D721Med (cell line): ENCODE results near the gene ASXL1.

Experiments used
- DNase-seq: peaks from one replicate; pipeline ENCODE4 v3.0.0; 2011; ENCODE audit warnings: low spot score; ENCODE audit not compliant: insufficient read length
- FAIRE-seq: peaks from 2 replicates; lab custom pipeline; 2011; peaks lifted over from hg19 to GRCh38; lab: Jason Lieb, UNC
- CTCF ChIP-seq: IDR thresholded peaks from 2 replicates; pipeline ENCODE4 v1.5.1; 2012; ENCODE audit warnings: mild to moderate bottlenecking, control low read depth; ENCODE audit not compliant: insufficient read depth; ENCODE audit errors: missing control alignments

ASXL1 gene

GRCh38 chr20:32446301-32447100 is 88.4 kb downstream of the ASXL1 start:
- FAIRE-seq = no peak
- DNase-seq = no peak
- TF ChIP-seq CTCF = no peak

GRCh38 chr20:32447136-32448027 is 89.3 kb downstream of the ASXL1 start:
- FAIRE-seq (no peak), DNase-seq (no peak)
- no peak for TF ChIP-seq CTCF

- FAIRE-seq (no peak), DNase-seq (no peak)
- TF ChIP-seq CTCF = no peak
Observed at GRCh38 chr20:32448306-32449056, 90.3 kb downstream of the ASXL1 start.

- no peak for TF ChIP-seq CTCF
- no peak for FAIRE-seq
- DNase-seq = no peak
Observed at GRCh38 chr20:32449057-32449889, 91.1 kb downstream of the ASXL1 start.

GRCh38 chr20:32449890-32450401 is 91.8 kb downstream of the ASXL1 start:
- peak; percentile 60 for DNase-seq
- FAIRE-seq = peak; percentile 48
- TF ChIP-seq CTCF = no peak

GRCh38 chr20:32450484-32451061 is 92.4 kb downstream of the ASXL1 start:
- FAIRE-seq (no peak), DNase-seq (peak; percentile 81)
- no peak for TF ChIP-seq CTCF
